HG03575 (cell line): ENCODE data around the gene SGCA.

ENCODE experiments used
- ATAC-seq: cut with Tn5 transposase; IDR thresholded peaks from one replicate; pipeline ENCODE4 v1.9.1; 2021; ENCODE audit not compliant: unreplicated experiment, insufficient number of reproducible peaks, low FRiP score; ENCODE audit errors: extremely low read depth

The SGCA gene

DNA sequence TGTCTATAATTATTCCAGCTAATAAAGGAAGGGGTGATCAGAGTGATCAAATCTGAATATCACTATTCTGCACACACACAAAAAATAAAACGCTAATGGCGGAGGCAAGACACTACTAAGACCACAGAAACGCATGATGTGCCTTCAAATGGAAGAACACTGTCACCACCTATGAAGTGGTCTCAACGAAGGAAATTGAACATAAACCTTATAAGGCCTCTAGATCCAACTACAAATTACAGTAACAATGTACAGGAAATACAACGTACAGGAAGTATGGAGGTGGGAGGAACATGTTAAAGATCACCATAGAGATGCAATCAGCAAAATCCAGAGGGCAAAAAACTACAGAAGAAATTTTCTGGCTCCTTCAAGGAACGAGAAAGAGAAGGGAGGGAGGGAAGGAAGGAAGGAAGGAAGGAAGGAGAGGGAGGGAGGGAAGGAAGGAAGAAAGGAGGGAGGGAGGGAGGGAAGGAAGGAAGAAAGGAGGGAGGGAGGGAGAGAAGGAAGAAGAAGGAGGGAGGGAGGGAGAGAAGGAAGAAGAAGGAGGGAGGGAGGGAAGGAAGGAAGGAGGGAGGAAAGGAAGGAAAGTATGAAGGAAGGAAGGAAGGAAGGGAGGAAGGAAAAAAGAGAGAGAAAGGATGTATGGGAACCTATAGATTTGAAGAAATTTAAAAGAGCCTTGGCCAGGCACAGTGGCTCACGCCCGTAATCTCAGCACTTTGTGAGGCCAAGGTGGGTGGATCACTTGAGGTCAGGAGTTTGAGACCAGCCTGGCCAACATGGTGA is 3.1 kb upstream of the SGCA start:
- ATAC-seq, result no peak

DNA sequence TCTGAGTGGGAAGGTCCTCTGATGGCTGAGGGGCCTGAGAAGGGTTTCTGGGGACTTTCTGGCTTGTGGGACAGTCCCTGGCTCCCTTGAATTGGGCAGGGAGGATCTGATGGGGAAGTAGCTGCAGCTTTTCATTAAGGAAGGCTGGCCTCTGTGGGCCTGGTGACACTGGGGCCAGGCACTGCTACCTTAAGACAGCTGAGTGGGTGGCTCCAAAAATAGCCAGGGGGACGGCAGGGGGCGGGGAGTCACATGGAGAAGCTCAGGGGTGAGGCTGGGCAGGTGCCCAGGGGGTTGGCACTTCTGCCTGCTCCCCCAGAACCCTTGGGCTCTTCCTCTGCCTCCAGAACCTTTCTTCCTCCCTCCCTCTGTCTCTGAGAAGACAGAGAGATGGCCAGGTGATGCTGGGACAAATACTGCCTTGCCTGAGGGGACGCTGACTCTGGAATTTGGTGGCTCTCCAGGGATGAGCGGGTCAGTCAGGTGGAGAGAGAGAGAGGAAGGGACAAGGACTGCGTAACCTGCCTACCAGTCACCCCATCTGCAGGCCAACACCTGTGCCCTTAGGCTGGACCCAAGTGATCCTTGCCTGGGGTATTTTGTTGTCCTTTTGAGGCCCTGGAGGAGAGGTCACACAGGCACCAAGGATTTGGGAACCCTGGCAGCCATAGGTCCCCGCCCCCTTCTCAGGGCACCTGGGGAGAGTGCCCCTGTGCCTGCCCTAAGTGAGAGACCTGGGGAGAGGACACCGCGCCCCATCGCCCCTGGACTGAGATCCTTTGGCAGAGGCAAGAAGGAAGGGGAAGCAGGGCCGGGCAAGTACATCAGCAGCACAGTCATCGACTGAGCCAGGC is 1.7 kb upstream of the SGCA start:
- ATAC-seq, result no peak

DNA sequence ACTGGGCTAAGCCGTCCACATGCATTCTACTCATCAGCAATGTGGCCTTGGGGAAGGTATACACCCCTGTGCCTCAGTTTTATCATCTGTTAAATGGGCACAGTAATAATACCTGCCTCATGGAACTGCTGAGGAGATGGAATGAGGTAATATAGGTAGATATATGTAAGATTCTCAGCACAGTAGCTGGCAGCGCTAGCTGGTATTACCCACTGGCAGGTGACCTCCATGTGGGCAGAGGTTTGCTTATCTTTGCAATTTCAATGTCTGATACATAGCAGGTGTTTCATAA is 1.2 kb upstream of the SGCA start:
- ATAC-seq, result no peak

DNA sequence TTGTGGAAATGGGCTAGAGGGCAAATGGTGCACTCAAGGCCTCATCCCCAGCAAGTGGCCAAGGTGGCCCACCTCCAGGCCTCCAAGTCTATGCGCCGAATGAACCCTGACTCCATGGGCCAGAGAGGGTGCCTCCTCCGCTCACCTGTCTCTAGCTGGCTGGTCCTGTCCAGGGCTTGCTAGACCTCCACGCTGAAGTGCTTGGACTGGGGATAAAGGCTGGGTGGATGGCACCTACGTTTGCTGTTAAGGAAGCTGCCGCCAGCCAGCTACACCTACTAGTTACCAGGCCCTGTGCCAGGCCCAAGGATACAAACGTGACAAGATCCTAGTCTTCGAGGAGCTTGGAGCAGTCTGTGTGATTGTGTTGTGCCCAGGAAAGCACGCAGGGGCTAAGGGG is 739 bp upstream of the SGCA start:
- no peak for ATAC-seq

DNA sequence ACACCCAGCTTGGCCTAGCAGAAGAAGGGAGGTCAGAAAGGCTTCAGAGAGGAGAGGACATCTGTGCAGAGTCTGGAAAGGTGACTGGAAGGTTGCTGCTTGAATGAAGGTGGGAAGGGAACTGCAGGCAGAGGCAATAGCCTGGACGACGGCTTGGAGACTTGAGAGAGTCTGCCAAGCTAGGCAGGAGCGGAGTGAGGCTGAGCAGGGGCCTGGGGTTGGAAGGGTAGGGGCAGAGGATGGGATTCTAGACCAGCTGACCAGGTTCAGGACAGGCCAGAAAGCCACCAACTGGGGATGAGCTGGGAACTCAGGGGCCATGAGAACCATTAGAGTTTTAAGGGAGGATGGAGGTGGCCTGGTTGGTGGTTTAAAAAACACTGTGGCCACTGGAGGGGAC is 339 bp upstream of the SGCA start:
- no peak for ATAC-seq

DNA sequence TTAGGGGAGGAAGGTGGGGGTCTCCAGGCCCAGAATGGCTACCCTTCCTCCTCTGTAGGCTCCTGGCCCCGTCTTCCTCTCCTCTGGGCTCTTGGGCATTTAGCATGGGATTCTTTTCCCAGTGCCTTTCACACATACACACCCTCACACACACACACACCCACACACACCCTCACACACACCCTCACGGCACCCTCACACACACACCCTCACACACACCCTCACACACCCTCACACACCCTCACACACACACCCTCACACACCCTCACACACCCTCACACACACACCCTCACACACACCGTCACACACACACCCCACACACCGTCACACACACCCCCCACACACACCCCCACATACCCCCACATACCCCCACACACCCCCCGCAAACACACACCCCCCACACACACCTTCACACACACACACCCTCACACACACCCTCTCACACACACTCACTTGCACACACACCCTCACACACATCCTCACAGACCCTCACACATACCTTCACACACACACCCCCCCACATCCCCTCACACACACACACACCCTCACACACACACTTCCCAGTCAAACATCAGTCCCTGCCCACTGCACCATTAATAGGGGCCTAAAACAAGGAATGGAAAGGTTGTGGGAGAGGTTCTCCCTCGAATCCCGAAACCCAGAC is 845 bp downstream of the SGCA start:
- ATAC-seq, result no peak

DNA sequence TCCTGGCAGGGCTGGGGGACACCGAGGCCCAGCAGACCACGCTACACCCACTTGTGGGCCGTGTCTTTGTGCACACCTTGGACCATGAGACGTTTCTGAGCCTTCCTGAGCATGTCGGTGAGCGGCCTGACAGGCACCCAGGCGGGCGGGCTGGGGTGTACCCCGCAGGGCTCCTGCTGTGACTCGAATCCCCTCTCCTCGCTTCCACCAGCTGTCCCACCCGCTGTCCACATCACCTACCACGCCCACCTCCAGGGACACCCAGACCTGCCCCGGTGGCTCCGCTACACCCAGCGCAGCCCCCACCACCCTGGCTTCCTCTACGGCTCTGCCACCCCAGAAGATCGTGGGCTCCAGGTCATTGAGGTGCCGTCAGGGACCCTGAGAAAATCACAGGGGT is 1.6 kb downstream of the SGCA start:
- no peak for ATAC-seq

DNA sequence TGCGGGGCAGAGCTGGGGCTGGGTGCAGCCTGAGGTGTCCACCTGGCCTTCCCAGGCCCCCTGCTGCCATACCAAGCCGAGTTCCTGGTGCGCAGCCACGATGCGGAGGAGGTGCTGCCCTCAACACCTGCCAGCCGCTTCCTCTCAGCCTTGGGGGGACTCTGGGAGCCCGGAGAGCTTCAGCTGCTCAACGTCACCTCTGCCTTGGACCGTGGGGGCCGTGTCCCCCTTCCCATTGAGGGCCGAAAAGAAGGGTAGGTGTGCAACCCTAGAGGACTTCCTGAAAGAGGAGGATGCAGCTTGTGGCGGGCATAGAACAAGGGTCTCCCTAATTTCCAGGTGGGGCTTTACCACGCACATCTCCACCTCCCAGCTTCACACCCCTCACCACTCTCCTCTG is 2.5 kb downstream of the SGCA start:
- no peak for ATAC-seq

DNA sequence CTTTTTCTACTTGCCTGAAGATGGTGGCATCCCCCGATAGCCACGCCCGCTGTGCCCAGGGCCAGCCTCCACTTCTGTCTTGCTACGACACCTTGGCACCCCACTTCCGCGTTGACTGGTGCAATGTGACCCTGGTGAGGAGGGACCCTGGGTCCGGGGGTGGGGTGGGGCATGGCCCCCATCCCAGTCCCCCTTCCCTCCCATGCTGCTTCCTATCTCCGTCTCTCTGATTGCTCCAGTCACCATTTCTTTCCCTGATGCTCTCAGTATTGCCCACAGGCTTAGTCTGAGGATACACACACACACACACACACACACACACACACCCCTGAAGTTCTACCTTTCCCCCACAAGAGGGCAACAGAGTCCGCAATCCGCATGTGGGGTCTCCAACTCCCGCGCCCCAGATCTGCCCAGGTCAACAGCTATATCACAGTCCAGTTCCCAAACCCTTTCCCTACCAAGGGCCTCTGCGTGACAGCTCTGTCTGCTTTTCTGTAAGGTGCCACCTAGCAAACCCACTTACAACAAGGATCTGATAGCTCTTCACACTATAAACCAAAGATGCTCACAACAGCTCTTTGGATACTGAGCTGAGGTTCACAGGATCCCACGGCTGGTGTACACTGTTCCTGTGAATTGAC is 3.4 kb downstream of the SGCA start:
- ATAC-seq, result no peak

DNA sequence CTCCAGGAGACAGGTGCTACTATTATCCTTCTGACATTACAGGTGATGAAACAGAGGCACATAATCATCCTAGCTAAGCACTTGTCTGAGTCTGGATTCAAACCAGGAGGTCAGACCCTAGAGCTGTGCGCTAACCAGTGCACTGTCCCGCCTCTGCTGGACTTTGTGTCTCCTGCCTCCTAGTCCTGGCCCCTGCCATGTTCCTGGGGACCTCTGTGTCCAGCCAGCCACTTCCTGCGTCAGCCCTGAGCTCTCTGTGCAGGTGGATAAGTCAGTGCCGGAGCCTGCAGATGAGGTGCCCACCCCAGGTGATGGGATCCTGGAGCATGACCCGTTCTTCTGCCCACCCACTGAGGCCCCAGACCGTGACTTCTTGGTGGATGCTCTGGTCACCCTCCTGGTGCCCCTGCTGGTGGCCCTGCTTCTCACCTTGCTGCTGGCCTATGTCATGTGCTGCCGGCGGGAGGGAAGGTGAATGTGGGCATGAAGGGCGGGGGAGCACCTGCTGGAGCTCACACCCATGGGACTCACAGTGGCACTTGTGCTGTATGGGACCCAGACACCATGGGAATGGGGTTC is 4.2 kb downstream of the SGCA start:
- no peak for ATAC-seq

DNA sequence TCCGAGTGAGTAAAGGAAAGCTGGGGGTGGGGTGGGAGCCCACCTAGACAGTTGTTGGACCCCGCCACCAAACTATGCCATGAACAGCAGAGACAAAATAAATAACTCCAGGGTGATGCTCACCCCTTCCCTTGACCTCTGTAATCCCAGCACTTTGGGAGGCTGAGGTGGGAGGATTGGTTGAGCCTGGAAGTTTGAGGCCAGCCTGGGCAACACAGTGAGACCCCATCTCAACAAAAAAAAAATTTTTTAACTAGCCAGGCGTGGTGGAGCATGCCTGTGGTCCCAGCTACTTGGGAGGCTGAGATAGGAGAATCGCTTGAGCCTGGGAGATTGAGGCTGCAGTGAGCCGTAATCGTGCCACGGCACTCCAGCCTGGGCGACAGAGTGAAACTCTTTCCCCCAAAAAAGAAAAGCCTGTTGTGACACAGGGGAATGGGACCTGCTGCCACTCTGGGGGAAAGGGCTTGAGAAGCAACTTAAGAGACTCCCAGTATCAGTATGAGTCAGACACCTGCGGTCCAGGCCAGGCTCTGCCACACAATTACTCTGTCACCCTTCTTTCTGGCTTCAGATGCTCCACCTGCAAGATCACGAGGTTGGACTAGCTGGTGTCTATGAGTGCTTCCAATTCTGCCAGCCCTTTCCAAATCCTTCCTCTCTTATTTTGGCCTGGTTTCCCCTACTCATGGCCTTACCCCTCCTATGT is 5.0 kb downstream of the SGCA start:
- no peak for ATAC-seq

DNA sequence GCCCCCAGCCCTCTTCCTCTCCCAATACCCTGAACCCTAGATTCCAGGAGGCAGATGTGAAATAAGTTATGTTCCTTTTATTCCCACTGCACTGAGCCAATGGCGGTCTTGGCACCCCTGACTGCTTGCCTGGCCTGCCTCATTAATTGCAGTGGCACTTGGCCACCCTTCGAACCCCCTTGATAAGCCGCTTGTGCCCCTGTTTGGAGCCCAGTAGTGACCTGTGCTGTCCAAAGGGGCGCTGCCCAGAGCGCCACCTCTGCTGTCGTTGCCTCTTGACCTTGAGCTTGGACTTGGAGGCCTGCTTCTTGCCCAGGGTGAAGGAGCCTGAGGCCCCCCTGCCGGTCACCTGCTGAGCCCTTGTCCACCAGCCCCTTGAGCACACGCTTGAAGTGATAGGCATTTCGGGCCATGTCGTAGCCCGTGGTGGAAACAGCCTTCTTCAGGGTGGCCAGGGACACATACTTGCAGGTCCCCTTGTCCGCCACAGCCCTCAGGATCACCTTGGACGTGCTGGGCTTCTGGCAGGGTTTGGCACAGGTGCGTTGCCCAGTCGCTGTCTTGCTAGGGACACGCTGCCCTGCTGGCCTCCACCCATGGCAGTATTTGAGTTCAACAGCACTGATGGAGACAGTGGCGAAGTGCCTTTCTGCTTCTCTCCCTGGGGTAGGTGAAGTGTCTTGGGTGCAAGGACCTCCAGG is 5.7 kb downstream of the SGCA start:
- no peak for ATAC-seq

DNA sequence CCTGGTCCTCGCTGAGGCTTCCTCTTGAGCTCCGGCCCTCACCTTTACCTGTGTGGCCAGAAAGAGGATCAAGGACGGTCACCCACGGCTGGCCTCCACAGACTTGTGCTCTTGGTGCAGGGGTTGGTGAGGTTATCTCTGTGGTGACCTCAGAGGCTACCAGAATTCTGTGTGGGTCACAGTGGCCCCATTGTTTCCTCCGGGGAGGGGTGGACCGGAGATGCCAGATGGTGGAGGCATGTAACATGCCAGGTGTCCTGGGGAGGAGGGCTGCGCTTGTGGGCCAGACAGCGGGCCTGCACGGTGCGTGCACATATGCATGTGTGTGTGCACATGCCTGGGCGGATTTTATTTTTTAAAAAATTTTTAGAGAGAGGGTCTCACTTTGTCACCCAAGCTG is 6.3 kb downstream of the SGCA start:
- no peak for ATAC-seq

DNA sequence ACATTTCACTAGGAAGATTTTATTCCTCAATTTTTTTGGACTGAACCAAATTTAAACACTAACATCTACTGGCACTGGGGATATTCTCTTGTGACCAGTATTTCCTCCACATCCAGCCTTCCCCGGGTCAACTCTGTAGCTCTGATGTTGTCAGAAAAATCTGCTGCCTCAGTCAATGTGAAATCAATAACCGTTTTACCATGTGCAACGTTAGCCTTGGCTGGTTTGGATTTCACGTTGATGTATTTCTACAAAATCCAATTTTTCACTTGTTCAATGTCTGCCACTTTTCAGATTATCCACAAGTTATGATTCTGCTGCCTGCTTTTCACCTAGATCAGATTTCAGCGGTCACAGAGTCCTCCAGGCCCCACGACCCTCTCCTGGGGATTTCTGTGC is 7.1 kb downstream of the SGCA start:
- ATAC-seq, result no peak

DNA sequence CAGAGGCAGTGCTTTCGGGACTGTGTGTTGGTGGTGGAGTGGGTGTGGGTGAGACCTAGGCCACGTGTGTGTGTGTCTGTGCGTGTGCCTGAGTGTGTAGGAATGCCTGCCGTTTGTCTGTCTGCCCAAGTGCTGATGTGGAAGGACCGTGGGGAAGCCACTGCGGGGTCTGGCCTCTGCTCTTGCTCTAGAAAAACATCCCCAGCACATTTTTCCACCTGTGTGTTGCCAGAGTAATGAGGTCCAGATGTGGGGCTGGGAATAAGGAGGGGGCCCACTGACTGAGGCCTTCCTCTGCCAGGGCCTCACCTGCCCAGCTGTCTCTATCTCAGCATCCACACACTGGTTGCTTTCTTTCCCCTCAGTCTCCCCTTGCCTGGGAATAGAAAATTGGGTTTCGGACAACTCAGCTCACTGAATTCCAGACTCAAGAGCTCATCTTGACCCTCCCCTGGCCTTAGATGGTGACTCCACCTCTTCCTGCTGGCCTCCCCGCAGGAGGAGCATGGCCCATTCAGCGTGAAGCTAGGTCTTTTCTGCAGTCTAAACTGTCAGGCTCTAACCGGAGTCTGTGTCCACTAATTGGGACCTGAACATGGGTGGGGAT is 7.6 kb downstream of the SGCA start:
- no peak for ATAC-seq

DNA sequence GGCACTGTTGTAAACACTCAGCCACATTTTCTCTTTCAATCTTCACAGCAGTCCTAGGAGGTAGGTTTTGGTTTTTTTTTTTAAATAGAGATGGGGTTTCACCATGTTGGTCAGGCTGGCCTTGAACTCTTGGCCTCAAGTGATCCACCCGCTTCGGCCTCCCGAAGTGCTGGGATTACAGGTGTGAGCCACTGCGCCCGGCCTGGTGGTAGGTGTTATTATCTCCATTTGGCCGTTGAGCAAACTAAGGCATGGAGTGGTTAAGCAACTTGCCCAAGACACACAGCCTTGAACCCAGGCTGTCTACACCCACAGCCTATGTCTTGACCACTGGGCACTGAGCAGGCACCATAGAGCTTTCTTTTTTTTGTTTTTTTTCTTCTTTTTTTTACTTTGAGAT is 8.6 kb downstream of the SGCA start:
- ATAC-seq, result no peak

DNA sequence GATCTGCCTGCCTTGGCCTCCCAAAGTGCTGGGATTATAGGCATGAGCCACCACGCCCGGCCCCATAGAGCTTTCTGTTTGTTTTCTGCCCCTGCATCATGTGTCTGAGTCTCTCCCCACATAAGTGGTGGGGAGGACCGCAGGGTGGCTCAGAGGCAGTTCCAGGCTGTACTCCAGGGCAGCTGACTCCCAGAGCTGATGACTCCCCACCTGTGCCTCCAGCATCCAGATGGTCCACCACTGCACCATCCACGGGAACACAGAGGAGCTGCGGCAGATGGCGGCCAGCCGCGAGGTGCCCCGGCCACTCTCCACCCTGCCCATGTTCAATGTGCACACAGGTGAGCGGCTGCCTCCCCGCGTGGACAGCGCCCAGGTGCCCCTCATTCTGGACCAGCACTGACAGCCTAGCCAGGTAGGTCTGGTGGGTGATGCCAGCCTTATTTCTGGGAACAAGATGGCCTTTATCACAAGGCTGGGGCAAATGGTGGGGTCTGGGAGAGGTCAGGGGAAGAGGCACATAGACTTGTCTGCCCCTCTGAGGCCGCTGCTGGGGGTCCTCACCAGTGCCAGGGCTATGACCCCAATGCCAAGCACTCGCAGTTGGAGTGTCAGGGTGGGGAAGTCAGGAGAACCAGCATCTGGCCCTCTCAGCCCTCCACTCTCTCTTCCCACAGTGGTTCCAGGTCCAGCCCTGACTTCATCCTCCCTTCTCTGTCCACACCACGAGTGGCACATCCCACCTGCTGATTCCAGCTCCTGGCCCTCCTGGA is 9.4 kb downstream of the SGCA start:
- no peak for ATAC-seq
